OCI-LY3 (cell line): ENCODE results near the gene CPNE6.

ENCODE experiments used
- H2AFZ ChIP-seq: fragments of 200-600, 300-600 bp; shearing (Covaris generic); 2 replicates; pipeline ENCODE4 v1.6.0; 2014; ENCODE audit warnings: antibody characterized with exemption, low read depth, low read length
- H3K27ac ChIP-seq: fragments of 200-600, 300-600 bp; sonication (generic); 2 replicates; pipeline ENCODE4 v1.5.1; 2014; ENCODE audit warnings: mild to moderate bottlenecking, low read length, moderate library complexity, mixed read lengths
- H3K27me3 ChIP-seq: fragments of 200-600, 300-600 bp; sonication (generic); 2 replicates; pipeline ENCODE4 v1.6.1; 2014; ENCODE audit warnings: low read depth, low read length, mixed read lengths
- H3K36me3 ChIP-seq: fragments of 200-600, 300-600 bp; sonication (generic); replicated peaks from 2 replicates; pipeline ENCODE3; 2014; ENCODE audit warnings: low read depth, low read length, mixed read lengths
- H3K4me1 ChIP-seq: fragments of 300-600, 200-600 bp; sonication (generic); 2 replicates; pipeline ENCODE4 v1.6.1; 2014; ENCODE audit warnings: low read length, mixed read lengths
- H3K4me2 ChIP-seq: fragments of 200-600, 300-600 bp; sonication (generic); 2 replicates; pipeline ENCODE4 v1.6.1; 2014; ENCODE audit warnings: low read length, mixed read lengths
- H3K4me3 ChIP-seq: fragments of 300-600, 200-600 bp; sonication (generic); 2 replicates; pipeline ENCODE4 v1.5.1; 2014; ENCODE audit warnings: antibody characterized with exemption, mild to moderate bottlenecking, low read length, moderate library complexity
- H3K79me2 ChIP-seq: fragments of 300-600, 200-600 bp; shearing (Covaris generic); 2 replicates; pipeline ENCODE4 v1.6.1; 2014; ENCODE audit warnings: mild to moderate bottlenecking, low read length, mixed read lengths
- H3K9ac ChIP-seq: fragments of 300-600, 200-600 bp; shearing (Covaris generic); 2 replicates; pipeline ENCODE4 v1.6.0; 2014; ENCODE audit warnings: mild to moderate bottlenecking, low read length, moderate library complexity
- H3K9me3 ChIP-seq: fragments of 200-600, 300-600 bp; shearing (Covaris generic); 2 replicates; pipeline ENCODE4 v1.6.1; 2014; ENCODE audit warnings: low read length, mixed read lengths; ENCODE audit not compliant: insufficient read depth
- H4K20me1 ChIP-seq: fragments of 200-600, 300-600 bp; sonication (generic); 2 replicates; pipeline ENCODE4 v1.6.1; 2016; ENCODE audit warnings: low read length, mixed read lengths; ENCODE audit not compliant: insufficient read depth
- CTCF ChIP-seq: fragments of 200-600, 300-600 bp; sonication (generic); IDR thresholded peaks from 2 replicates; pipeline ENCODE4 v1.5.1; 2014; ENCODE audit warnings: antibody characterized with exemption, low read length, low read depth
- EZH2phosphoT487 ChIP-seq: fragments of 200-600 bp; shearing (Covaris generic); IDR thresholded peaks from 2 replicates; pipeline ENCODE4 v1.6.1; 2018; ENCODE audit warnings: antibody characterized with exemption, mixed run types, low read depth

CPNE6 gene

GRCh38 chr14:24059841-24060388 is 11.4 kb upstream of the CPNE6 start:
- Histone ChIP-seq H3K4me1 (no peaks in the 10 kb centered on the region), H3K4me2 (no peak overlapping the region), H3K36me3 (no peaks in the 10 kb centered on the region), H3K9ac (no peak overlapping the region), H3K9me3 (no peaks in the 10 kb centered on the region), H2AFZ (no peak overlapping the region), H4K20me1 (no peaks in the 10 kb centered on the region), H3K79me2 (no peaks in the 10 kb centered on the region), H3K4me3 (no peak overlapping the region), H3K27me3 (no peaks in the 10 kb centered on the region), H3K27ac (no peak overlapping the region)
- TF ChIP-seq CTCF (no peak), EZH2phosphoT487 (no peak)

- H3K9me3 ChIP-seq: no peaks in the 10 kb centered on the region
Measured at GRCh38 chr14:24060443-24060842, 10.9 kb upstream of the CPNE6 start.

GRCh38 chr14:24060984-24061913 is 10.1 kb upstream of the CPNE6 start:
- no peak overlapping the region for H3K9ac ChIP-seq
- no peak overlapping the region for H3K4me2 ChIP-seq
- no peaks in the 10 kb centered on the region for H3K9me3 ChIP-seq
- no peaks in the 10 kb centered on the region for H3K4me1 ChIP-seq
- no peak overlapping the region for H2AFZ ChIP-seq
- no peaks in the 10 kb centered on the region for H4K20me1 ChIP-seq
- H3K27me3 ChIP-seq: no peaks in the 10 kb centered on the region
- H3K79me2 ChIP-seq: no peaks in the 10 kb centered on the region
- TF ChIP-seq EZH2phosphoT487 (no peak), CTCF (no peak)
- H3K36me3 ChIP-seq: no peaks in the 10 kb centered on the region
- no peak overlapping the region for H3K4me3 ChIP-seq
- H3K27ac ChIP-seq: no peak overlapping the region

More at GRCh38 chr14:24060443-24060842, 10.9 kb upstream of the CPNE6 start:
- TF ChIP-seq CTCF (no peak), EZH2phosphoT487 (no peak)
- Histone ChIP-seq H3K4me2 (no peak overlapping the region), H3K4me1 (no peaks in the 10 kb centered on the region), H3K9ac (no peak overlapping the region), H3K36me3 (no peaks in the 10 kb centered on the region), H3K79me2 (no peaks in the 10 kb centered on the region), H4K20me1 (no peaks in the 10 kb centered on the region), H3K4me3 (no peak overlapping the region), H3K27me3 (no peaks in the 10 kb centered on the region), H3K27ac (no peak overlapping the region), H2AFZ (no peak overlapping the region)

- Histone ChIP-seq H3K9me3 (no peaks in the 10 kb centered on the region), H4K20me1 (no peaks in the 10 kb centered on the region), H3K4me2 (no peak overlapping the region), H3K27ac (no peak overlapping the region), H3K9ac (no peak overlapping the region), H3K79me2 (no peaks in the 10 kb centered on the region), H2AFZ (no peak overlapping the region), H3K4me1 (no peaks in the 10 kb centered on the region), H3K27me3 (no peaks in the 10 kb centered on the region), H3K4me3 (no peak overlapping the region), H3K36me3 (no peaks in the 10 kb centered on the region)
- TF ChIP-seq EZH2phosphoT487 (no peak), CTCF (no peak)
Measured at GRCh38 chr14:24062216-24062980, 9.0 kb upstream of the CPNE6 start.
